GM21825 (cell line): ENCODE data around the gene CHTF8.

Experiments used
- ATAC-seq: cut with Tn5 transposase; IDR thresholded peaks from one replicate; pipeline ENCODE4 v1.9.1; 2021; ENCODE audit warnings: mild to moderate bottlenecking, moderate library complexity; ENCODE audit not compliant: unreplicated experiment

Gene CHTF8

DNA sequence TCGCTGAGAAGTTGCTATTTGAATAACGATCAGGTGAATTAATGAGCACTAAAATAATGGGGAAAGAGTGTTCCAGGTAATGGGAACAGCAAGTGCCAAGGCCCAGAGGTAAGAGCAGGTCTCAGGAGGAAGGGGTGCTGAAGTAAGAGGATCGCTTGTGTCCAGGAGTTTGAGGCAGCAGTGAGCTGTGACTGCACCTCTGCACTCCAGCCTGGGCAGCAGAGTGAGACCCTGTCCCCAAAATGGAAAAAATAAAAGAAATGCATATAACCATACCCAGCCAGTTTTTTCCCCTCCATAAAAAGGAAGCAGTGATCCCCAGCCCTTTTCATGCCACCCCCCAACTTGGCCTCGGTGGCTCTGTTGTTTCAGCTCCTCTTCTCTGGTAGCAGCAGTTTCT lies 43.7 kb downstream of the CHTF8 start:
- ATAC-seq, result no peak

DNA sequence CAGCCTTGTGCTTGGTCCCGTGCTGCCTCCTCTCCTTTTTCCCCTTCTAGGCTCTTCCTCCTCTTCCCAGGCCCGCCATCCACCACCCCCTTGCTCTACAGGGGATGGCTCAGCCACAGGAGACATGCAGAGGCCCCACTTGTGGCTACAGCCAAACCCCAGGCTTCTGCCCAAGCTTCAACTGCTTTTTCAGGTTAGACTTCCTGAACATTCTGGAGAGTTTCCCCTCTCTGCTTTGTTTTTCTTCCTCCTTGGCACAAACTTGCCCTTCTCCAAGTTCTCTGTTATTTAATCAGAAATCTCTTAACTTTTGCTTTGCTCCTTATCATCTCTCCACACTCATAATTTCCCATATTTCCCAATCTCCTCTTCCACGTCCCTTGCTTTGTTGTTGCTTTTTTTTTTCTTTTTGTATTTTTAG lies 45.2 kb downstream of the CHTF8 start:
- no peak for ATAC-seq

DNA sequence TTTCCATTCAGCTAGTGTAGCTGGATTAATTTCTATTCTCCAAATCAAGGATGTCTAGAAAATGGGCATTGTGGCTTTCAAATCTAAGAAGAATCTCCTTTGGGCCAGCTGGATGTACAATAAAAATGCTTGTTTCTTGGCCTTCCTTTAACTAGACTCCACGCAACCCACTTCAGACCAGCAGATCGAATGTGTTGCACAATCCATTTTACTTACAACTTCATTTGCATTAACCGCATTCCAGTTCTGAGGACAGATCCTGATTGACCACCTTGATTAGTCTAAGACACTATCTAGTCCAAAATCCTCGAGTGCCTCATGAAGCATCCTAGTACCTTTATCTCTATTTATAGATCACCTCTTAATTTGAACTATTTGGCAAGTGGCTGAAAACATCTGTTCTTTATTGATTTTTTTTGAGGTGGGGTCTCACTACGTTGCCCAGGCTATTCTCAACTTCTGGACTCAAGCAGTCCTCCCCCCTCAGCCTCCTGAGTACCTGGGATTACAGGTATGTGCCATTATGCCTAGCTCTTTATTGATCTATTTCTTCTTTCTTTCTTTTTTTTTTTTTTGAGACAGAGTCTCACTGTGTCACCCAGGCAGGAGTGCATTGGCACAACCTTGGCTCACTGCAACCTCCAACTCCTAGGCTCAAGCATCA lies 47.2 kb downstream of the CHTF8 start:
- ATAC-seq, result no peak

DNA sequence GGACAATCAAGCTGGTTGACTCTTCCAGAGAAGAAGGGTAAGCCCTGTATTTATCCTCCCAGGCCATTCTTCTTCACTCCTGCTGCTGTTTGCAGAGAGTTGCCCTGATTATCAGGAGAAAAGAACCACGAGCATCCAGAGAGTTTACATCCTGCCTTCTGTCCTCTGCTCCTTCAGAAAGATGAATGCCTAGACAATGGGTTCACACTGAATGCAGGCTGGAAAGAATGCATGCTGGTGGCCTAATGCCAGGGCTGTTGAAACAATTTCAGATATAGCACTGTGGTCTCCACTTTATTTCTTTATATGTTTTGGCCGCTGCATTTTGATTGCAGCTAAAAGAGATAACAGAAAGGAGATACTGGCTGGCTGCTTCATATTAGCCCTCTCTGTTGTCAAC lies 48.1 kb downstream of the CHTF8 start:
- no peak for ATAC-seq

- no peak for ATAC-seq
These were observed 49.0 kb downstream of the CHTF8 start for GRCh38 chr16:69083306-69083941.

DNA sequence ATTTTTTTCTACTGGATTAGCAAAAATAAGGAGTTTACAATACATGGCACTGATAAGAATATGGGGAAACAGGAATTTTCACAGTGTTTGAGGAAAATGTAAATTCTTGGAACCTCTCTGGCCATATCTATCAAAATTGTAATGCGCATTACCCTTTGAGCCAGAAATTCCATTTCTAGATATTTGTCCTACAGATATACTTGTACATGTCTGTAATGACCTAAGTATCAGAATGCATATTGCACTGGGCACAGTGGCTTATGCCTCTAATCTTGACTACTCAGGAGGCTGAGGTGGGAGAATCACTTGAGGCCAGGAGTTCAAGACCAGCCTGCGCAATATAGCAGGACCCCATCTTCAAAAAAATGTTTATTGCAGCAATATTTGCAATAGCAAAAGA lies 52.7 kb downstream of the CHTF8 start:
- ATAC-seq, result no peak

- no peak for ATAC-seq
These were observed 54.3 kb downstream of the CHTF8 start for GRCh38 chr16:69078073-69078472.

DNA sequence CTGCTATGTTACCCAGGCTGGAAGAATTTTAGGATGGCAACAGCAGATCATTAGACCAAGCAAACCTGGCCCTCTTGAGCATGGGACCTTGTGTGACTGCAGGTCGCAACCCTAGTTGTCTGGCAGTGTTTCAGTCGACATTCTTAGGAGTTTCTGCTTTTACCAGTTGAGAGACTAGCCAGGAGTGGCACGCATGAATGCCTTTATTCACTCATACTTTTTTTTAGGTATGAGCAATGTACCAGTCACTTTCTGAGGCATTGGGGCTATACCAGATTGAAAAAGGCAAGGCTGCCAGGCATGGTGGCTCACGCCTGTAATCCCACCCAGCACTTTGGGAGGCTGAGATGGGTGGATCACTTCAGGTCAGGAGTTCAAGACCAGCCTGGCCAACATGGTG lies 55.1 kb downstream of the CHTF8 start:
- no peak for ATAC-seq

DNA sequence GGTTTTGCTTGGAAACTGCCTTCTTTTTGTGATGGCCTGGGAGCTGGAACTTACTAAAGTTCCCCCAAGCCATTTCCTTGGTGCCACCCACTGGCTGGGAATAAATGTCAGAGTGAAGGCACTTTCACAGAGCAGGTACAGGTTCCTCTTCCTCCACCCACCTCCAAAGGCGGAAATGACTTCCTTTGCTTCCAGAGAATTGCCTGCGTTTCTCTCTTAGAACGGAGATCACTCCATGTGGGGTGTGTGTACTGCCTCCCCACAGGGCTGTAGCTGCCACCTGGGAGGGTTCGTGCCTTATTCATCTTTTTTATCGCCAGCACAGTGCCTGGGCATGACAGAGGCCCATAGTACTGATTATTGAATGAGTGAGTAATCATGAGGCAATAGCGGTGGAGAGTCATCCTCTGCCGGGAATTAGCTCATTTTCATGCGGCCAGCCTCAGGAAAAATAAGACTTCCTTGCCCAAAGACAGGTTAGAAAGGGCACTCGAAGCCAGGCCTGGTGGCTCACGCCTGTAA lies 59.1 kb downstream of the CHTF8 start:
- no peak for ATAC-seq

- ATAC-seq, result no peak
These were observed 59.8 kb downstream of the CHTF8 start for GRCh38 chr16:69072640-69072974.

GRCh38 chr16:69071036-69071435 lies 61.4 kb downstream of the CHTF8 start:
- ATAC-seq, result no peak

DNA sequence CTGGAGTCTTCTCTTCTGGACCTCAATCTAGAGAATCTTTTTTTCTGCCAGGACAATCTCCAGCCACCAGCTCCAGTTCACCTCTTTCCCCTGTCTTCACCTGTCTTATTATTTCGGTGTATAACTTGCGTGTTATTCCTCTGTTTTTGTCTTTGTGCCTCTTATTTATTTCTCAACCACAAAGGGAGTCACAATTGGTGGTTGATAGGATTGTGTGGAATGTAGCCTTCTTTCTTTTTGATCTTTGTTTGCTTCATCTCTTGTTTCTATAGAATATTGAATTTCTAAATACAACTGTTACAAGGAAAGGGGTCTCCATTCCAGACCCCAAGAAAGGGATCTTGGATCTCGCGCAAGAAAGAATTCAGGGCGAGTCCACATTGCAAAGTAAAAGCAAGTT lies 62.9 kb downstream of the CHTF8 start:
- ATAC-seq, result no peak
